AG10803 (cell line): ENCODE data around the gene JAKMIP2.

Source experiments
- DNase-seq: peaks from one replicate; pipeline ENCODE4 v3.0.0; 2010; ENCODE audit warnings: low read depth
- H3K4me3 ChIP-seq: 2 replicates; pipeline ENCODE4 v1.5.1; 2011; ENCODE audit warnings: mild to moderate bottlenecking, low read length, control low read depth
- TF ChIP-seq, protein P1 (sequence below): conservative IDR thresholded peaks from 2 replicates; pipeline ENCODE4 v1.5.1; 2011; ENCODE audit warnings: mild to moderate bottlenecking, low read length, control low read depth, inconsistent platforms

The JAKMIP2 gene

DNA sequence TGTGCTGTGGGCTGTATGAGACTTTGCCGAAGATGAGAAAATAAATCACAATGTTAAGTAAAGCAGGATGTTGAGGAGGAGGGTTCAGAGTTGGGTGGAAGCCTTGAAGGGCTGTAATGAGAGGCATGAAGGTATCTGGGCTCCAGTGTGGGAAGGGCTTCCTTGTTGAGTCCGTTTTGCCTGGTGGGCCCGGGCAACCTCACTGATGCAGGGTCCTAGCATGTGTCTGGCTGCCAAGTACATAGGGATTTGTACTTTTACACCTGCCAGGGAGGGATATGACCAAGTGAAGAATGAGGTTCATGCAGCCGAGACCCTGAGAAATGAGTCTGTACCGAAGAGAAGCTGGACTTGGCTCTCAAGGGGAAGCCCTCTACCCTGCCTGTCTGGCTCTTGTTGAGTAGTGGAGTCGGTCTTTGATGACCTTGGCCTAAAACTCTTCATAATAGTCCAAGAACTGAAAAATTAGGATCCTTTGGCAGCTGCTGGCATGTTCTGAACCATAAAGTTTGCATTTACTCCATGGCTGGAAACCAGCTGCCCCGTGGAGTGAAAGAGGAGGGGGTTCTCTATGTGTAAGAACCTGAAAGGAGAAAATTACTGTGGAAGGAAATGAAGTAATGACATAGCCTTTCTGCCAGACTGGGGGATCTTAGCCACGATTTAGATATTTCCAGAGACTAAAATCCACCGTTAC is 213.7 kb downstream of the JAKMIP2 start:
- TF ChIP-seq, protein P1, sequence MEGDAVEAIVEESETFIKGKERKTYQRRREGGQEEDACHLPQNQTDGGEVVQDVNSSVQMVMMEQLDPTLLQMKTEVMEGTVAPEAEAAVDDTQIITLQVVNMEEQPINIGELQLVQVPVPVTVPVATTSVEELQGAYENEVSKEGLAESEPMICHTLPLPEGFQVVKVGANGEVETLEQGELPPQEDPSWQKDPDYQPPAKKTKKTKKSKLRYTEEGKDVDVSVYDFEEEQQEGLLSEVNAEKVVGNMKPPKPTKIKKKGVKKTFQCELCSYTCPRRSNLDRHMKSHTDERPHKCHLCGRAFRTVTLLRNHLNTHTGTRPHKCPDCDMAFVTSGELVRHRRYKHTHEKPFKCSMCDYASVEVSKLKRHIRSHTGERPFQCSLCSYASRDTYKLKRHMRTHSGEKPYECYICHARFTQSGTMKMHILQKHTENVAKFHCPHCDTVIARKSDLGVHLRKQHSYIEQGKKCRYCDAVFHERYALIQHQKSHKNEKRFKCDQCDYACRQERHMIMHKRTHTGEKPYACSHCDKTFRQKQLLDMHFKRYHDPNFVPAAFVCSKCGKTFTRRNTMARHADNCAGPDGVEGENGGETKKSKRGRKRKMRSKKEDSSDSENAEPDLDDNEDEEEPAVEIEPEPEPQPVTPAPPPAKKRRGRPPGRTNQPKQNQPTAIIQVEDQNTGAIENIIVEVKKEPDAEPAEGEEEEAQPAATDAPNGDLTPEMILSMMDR, result no peak
- no peak overlapping the region for H3K4me3 ChIP-seq
- DNase-seq, result no peak

DNA sequence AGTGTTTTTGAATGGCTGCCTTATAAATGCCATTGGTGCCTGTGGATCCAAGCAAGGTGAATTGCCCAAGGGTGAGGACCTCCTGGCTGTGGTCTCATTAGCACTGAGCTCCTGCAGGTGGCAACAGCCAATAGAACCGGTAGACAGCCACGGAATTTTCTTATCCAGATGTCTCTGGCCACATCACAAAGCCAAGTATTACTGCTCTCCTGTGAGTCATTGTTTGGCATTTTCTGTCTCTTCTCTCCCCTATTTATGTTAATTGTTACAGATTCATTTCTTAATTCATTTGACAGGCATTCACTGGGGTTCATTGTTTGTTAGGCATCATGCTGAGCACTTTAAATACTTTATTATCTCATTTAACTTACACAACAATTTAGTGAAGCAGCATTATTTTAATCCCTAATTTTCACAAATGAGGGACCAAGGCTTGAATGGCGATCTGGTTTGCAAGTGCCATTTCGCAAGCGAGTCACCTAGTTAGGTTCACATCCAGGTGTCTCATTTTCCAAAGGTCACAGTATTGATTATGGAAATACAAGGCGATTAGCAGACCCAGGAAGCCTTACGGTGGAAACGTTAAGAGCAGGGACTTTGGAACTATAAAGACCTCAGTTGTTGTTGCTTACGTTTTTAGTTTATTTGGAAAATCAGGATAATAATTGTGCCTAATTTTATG is 214.5 kb downstream of the JAKMIP2 start:
- TF ChIP-seq, protein P1, result 0 out of 2 replicates have a peak, but pooled peaks have one; percentile 8
- DNase-seq, result peak; percentile 80
- no peak overlapping the region for H3K4me3 ChIP-seq

DNA sequence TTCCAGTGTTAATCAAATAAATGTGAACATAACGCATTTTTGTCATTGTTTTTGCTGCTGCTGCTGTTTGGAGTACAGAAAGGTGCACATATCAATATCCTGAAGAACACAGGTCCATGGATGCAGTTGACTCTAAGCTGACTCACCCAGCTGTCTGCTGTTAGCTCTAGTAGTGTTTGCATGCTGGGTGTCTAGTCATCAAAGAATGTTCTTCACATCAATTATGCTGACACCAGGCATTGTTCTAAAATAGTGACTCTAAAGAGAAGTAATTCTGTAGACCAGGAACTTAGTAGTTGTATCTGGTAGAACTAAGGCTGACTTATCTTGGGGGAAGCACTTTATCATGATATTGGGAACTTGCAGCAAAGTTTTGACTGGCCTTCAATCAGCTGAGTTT is 217.0 kb downstream of the JAKMIP2 start:
- no peak overlapping the region for H3K4me3 ChIP-seq
- TF ChIP-seq, protein P1, result no peak
- DNase-seq, result peak; percentile 37

- no peak for DNase-seq
- TF ChIP-seq, protein P1, result no peak
- H3K4me3 ChIP-seq, result no peak overlapping the region
Measured at GRCh38 chr5:147564124-147564486, 218.4 kb downstream of the JAKMIP2 start.

DNA sequence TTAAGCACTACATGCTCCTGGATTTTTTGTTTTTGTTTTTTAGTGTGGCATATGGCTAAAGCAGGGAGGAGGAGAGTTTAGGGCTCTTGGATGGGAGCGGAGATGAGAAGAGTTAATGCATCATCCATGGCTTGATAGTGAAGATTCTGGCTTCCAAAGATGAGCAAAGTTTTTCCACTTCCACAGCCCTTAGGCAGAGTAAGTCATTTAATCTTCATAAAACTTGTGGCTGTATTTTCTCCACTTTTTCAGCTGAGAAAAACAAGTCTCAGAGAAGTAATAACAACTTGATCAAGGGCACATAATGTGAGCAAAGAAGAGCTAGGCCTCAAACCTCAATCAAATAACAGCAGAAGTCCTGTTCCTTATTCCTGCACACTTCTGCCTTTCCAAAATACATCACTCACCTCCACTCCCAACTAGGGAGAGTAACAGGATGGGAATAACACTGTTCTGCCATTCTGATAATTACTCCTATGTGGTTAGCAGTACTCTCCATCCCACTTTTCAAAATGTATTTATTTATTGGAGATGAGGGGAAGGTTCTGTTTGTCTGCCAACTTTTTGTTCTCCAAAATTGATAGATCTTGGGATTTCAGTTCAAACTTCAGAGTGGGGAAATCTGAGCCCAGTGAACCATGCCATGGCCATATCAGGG is 218.9 kb downstream of the JAKMIP2 start:
- no peak overlapping the region for H3K4me3 ChIP-seq
- no peak for DNase-seq
- TF ChIP-seq, protein P1, result no peak

- DNase-seq, result no peak
- TF ChIP-seq, protein P1, result no peak
- no peak overlapping the region for H3K4me3 ChIP-seq
Measured at GRCh38 chr5:147561435-147561834, 221.1 kb downstream of the JAKMIP2 start.
